Right lobe of liver (tissue), 6 donors: Measurements from ENCODE around the gene STK32B. TPM values are rescaled to one million over a fixed set of nuclear protein-coding genes. Genes with fewer than 3 reads are reported as not detected.

ENCODE experiments used
- ATAC-seq, 4 donors: fragments of 200-7000 bp; cut with Tn5 transposase; one replicate each; pipeline ENCODE4 v1.9.1; 2020; ENCODE audit warnings: mild to moderate bottlenecking in 4 of 4, moderate library complexity in 4 of 4
- DNase-seq, 3 donors: peaks; one replicate each; pipeline ENCODE4 v3.0.0-alpha.2; 2020
- H3K27ac ChIP-seq, 3 donors: fragments of 200-600 bp; one replicate each; pipeline ENCODE4 v1.8.0; 2022
- H3K27me3 ChIP-seq, 2 donors: fragments of 200-600 bp; one replicate each; pipeline ENCODE4 v1.8.0; 2022
- H3K36me3 ChIP-seq, 4 donors: fragments of 200-600 bp; sonication (generic) in 1 of 4; one replicate each; pipeline versions ENCODE4 v1.5.1 to v1.8.0; 2017 to 2022; ENCODE audit warnings: control low read depth in 1 of 4
- H3K4me1 ChIP-seq, 4 donors: fragments of 200-600 bp; sonication (generic) in 1 of 4; one replicate each; pipeline versions ENCODE4 v1.5.1 to v1.8.0; 2017 to 2022; ENCODE audit warnings: control low read depth in 1 of 4
- H3K4me3 ChIP-seq, 3 donors: fragments of 200-600 bp; one replicate each; pipeline ENCODE4 v1.8.0; 2022
- H3K9me3 ChIP-seq, 4 donors: fragments of 200-600 bp; sonication (generic) in 1 of 4; one replicate each; pipeline versions ENCODE4 v1.5.1 to v1.8.0; 2017 to 2022; ENCODE audit warnings: control low read depth in 1 of 4
- POLR2A ChIP-seq: fragments of 450-650 bp; IDR thresholded peaks from one replicate; pipeline ENCODE4 v1.6.1; 2017; ENCODE audit warnings: antibody characterized with exemption, mild to moderate bottlenecking
- WGBS: methylation state at CpG from one replicate; pipeline ENCODE4 v1.1.6; 2018; ENCODE audit warnings: low coverage, low lambda C conversion rate; ENCODE audit not compliant: insufficient coverage; ENCODE audit errors: missing lambda C conversion rate; 5-methylcytosine and 5-hydroxymethylcytosine counted together
- intact Hi-C, 2 donors: fragments of 100-400 bp; cut with DNase I; formaldehyde crosslinking; loops; one replicate each; pipeline versions ENCODE4 v1.11.2 to v1.14.1; 2022
- total RNA-seq, 6 experiments: library from RNA; depleted of rRNA in 2 of 6; stranded (reverse); fragments of >200 nt in 2 of 6; fragmentation: NEBNext Ultra II Directional in 3 of 6; extraction: Animal tissue kit (Norgen Biotek cat#: 25700) in 3 of 6; gene quantifications; one replicate each; pipeline versions ENCODE4 v1.1.0 to v1.2.4, GENCODE V29; 2016 to 2023
- TF ChIP-seq, protein P1 (sequence below), 4 donors: fragments of 200-600 bp in 3 of 4; fragments of 450-650 bp in 1 of 4; IDR thresholded peaks; one replicate each; pipeline versions ENCODE4 v1.5.1 to v1.8.0; 2016 to 2022; ENCODE audit warnings: antibody characterized with exemption in 4 of 4, mild to moderate bottlenecking in 2 of 4
- donor health status: DM: no; HTN: yes; CAD: no.
- donor health status: DM: no; HTN: no; CAD: no.
- donor health status: DM: no; HTN: no; CAD: no.
- donor health status: DM: no; HTN: yes; CAD: no.
- donor health status: DM: no; HTN: yes; CAD: no.

The STK32B gene
- total RNA-seq, 6 experiments from 2014 or later = 0.05 to 0.07 TPM; not detected in 4

DNA sequence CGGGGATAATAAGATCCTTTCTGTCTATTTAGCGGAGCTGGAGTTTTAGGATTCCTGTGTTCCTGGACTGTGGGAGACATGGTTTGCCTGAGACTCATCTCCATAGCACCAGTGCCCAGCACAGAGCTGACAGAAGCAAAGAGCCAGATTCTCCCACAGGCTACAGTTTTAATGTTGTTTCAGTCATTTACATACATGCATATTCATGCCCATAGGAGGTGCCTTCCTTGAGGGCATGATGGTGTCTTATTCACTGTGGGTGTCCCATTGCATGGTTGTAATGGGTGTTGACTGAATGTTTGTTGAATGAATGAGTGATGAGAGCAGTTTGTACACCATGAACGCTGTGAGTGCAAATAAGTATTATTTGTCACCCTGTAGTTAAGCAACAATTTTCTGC, 396.5 kb downstream of the STK32B start:
- intact Hi-C loops = no loop called here
- Histone ChIP-seq H3K4me3 (no peak overlapping the region), H3K36me3 (no peaks in the 10 kb centered on the region), H3K27me3 (no peaks in the 10 kb centered on the region), H3K27ac (no peak overlapping the region), H3K4me1 (no peaks in the 10 kb centered on the region), H3K9me3 (no peaks in the 10 kb centered on the region)
- ATAC-seq (no peak), DNase-seq (no peak)
- TF ChIP-seq, protein P1, sequence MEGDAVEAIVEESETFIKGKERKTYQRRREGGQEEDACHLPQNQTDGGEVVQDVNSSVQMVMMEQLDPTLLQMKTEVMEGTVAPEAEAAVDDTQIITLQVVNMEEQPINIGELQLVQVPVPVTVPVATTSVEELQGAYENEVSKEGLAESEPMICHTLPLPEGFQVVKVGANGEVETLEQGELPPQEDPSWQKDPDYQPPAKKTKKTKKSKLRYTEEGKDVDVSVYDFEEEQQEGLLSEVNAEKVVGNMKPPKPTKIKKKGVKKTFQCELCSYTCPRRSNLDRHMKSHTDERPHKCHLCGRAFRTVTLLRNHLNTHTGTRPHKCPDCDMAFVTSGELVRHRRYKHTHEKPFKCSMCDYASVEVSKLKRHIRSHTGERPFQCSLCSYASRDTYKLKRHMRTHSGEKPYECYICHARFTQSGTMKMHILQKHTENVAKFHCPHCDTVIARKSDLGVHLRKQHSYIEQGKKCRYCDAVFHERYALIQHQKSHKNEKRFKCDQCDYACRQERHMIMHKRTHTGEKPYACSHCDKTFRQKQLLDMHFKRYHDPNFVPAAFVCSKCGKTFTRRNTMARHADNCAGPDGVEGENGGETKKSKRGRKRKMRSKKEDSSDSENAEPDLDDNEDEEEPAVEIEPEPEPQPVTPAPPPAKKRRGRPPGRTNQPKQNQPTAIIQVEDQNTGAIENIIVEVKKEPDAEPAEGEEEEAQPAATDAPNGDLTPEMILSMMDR (IDR thresholded peaks at IDR 0.05) = no peak
- TF ChIP-seq POLR2A = no peak
- WGBS = 67% methylated on average over 3 of the region's 3 CpGs

DNA sequence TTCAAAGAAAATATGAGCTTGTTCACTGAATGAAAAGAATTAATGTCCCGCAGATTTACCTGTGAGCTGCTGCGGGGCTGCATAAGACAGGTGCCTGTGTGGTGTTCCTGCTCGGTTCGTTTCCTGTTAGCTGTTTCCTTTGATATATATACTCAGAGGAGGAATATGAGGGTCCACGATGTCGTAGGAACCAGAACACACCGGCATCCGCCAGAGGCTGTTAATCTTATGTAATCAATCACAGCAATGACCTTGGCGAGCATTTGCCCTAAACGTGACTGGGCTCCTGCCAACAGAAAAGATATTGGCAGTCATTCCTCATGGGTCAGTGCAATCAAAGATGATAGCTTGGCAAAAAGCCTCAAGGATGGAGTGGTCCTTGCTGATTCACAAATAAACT, 396.9 kb downstream of the STK32B start:
- no peak for TF ChIP-seq POLR2A
- TF ChIP-seq, protein P1 (IDR thresholded peaks at IDR 0.05) = no peak
- Histone ChIP-seq H3K4me1 (no peaks in the 10 kb centered on the region), H3K4me3 (no peak overlapping the region), H3K9me3 (no peaks in the 10 kb centered on the region), H3K27ac (no peak overlapping the region), H3K36me3 (no peaks in the 10 kb centered on the region), H3K27me3 (no peaks in the 10 kb centered on the region)
- DNase-seq = peak in 1 of 3 donors; percentile 42
- 39% methylated on average over 10 of the region's 10 CpGs for WGBS
- peak in 1 of 4 donors; percentile 45 for ATAC-seq
- intact Hi-C loops = no loop called here

DNA sequence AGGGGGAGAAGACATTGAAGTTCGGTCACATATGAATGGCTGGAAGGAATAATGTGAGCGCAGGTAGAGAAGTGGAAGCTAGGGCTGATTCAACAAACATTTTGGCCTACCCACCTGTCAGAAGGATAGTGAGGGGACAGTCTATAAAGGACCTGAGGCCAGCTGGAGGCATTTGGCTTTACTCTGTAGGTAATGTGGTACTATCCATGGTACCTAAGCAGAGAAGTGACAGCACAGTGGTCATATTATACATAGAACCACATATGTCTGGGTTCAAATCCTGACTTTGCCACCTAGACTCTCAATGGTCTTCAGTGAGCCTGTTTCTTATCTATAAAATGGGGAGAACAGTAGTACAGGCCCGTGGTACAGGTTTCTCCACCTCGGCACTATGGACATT, 400.0 kb downstream of the STK32B start:
- Histone ChIP-seq H3K4me1 (no peaks in the 10 kb centered on the region), H3K9me3 (no peaks in the 10 kb centered on the region), H3K4me3 (no peak overlapping the region), H3K27ac (no peak overlapping the region), H3K36me3 (no peaks in the 10 kb centered on the region), H3K27me3 (no peaks in the 10 kb centered on the region)
- DNase-seq = no peak
- intact Hi-C loops = no loop called here
- 80% methylated on average over 3 of the region's 4 CpGs for WGBS
- TF ChIP-seq POLR2A = no peak
- TF ChIP-seq, protein P1 (IDR thresholded peaks at IDR 0.05) = no peak
- ATAC-seq = no peak

DNA sequence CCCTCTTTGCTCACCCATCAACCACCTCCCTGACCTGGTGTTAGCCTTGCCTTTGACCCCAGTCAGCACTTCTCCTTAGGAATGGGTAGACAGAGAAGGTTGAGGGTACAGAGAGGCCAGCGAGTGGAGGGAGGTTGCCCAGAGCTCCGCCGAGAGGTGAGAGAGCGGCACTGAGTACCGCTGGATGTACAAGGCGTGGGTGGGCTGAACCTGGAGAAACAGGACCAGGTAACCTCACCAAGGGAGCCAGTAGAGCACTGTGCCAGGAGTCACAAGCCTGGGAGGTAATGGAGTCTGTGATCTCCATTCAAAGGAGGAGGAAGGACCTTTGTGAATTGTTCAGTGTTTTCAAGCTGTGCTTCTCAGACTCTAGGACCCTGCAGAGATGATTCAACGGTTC, 400.9 kb downstream of the STK32B start:
- intact Hi-C loops = no loop called here
- H3K4me3 ChIP-seq = no peak overlapping the region
- H3K4me1 ChIP-seq = no peaks in the 10 kb centered on the region
- H3K27ac ChIP-seq = no peak overlapping the region
- DNase-seq = peak in 1 of 3 donors; percentile 17
- 43% methylated on average over 1 of the region's 7 CpGs for WGBS
- no peaks in the 10 kb centered on the region for H3K27me3 ChIP-seq
- H3K36me3 ChIP-seq = no peaks in the 10 kb centered on the region
- no peak for ATAC-seq
- no peaks in the 10 kb centered on the region for H3K9me3 ChIP-seq
- no peak for TF ChIP-seq POLR2A
- TF ChIP-seq, protein P1 (IDR thresholded peaks at IDR 0.05) = no peak

DNA sequence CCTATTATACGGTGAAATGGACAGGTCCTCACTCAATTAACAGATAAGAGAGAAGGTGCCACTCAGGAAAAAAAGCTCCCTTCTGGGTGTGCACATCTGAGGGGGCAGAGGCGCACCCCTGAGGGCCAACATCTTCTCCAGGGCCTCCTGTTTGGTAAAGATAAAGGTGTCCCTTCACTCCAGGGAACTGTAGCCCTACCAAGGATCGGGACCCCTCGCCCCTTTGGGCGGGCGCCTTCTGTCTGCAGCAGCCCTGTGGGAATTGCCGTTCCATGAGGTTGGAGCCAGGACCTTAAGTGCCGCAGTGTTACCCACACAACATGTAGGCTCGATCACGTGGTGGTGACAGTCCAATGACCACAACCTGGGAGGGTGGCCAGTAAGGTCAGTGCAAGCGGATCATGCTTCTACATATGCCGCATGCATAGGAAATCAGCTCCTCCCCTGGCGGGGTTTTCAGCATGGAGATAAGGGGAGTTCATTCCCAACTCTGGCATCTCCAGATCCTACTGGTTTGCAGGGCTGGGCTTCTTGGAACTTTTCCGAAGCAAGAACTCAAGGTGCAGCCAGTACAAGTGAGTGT, 403.8 kb downstream of the STK32B start:
- Histone ChIP-seq H3K36me3 (no peaks in the 10 kb centered on the region), H3K9me3 (no peaks in the 10 kb centered on the region), H3K27ac (no peak overlapping the region), H3K27me3 (no peaks in the 10 kb centered on the region), H3K4me1 (no peaks in the 10 kb centered on the region), H3K4me3 (no peak overlapping the region)
- intact Hi-C loops = no loop called here
- TF ChIP-seq, protein P1 (IDR thresholded peaks at IDR 0.05) = no peak
- no peak for TF ChIP-seq POLR2A
- ATAC-seq = no peak
- WGBS = 43% methylated on average over 2 of the region's 14 CpGs
- DNase-seq = no peak
